ENCODE data around the gene CLEC19A.

Gene CLEC19A

GRCh38 chr16:19285431-19285830 is at the start of gene CLEC19A:
TSS of gene CLEC19A (plus strand) at chr16:19285731. CDS start at chr16:19285852, 121 bp downstream.
- FAIRE-seq: no peak

DNA sequence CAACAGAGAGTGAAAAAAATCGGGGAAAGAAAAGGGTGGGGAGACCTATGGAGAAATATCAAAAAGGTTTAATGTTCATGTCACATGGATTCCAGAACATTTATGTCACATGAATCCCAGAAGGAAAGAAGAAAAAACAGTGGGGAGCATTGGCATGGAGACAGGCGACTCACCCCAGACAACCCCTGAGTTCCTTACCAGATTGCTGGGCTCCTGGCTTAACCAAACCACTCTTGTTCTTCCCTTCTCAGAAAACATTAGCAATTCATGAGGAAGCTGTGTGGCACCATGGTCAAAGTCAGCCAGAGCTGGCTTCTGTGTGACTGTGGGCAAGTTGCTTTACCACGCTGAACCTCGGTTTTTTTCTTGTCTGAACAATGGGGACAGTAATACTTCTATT is 49.6 kb upstream of the CLEC19A start:
- FAIRE-seq: no peak

DNA sequence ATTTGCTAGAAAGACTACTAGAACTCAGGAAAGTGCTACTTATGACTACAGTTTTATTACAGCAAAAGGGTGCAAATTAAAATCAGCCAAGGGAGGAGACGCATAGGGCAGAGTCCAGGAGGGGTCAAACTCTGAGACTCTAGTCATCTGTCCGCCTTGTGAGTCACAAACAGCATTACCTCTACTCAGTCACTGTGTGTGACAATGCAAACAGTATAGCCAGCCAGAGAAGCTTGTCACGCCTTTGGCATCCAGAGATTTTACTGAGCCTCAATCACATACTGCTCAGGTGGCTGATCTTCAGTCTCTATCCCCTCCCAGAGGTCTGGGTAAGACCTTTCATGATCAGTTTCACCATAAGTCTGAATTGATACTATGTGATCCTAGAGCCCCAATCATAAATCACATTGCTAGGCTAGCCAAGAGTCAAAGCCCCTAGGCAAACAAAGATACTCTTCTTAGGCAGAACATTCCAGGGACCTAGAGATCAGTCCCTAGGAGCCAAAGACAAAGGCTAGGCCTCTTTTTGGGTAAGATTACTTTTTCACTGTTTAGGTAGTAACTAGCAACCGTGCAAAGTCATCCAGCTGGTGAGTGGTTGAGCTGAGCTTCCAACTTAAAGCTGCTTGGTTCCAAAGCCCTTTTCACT is 48.8 kb upstream of the CLEC19A start:
- no peak for FAIRE-seq

GRCh38 chr16:19238406-19238805 is 47.1 kb upstream of the CLEC19A start:
- no peak for FAIRE-seq

DNA sequence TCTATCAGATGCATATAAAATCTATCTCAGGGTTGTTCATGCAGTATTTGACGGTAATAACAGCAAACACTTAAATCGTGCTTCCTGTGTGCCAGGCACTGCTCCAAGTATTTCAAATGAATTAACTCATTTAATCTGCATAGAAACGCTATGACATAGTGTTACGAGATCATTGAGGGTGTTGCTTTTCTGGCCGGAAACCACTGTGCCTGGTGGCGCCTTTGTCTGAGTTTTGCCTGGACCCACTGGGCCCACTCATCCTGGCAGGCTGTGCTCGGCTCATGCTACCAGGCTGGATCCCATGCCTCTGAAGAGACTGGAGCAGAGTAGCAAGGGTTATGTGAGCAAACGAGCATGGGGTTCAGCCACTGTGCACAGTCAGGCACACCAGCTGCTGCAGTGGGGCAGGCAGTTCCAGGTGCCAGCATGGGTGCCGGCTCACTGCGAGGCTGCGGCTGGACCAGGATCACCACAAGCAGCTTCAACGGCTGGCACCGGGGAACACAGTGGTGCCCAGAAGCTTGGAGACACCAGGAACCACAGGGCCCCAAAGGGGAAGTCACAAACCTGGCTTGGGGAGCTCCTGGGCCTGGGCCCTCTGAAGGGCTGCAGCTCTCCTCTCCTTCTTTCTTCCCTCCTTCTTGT is 45.9 kb upstream of the CLEC19A start:
- no peak for FAIRE-seq

DNA sequence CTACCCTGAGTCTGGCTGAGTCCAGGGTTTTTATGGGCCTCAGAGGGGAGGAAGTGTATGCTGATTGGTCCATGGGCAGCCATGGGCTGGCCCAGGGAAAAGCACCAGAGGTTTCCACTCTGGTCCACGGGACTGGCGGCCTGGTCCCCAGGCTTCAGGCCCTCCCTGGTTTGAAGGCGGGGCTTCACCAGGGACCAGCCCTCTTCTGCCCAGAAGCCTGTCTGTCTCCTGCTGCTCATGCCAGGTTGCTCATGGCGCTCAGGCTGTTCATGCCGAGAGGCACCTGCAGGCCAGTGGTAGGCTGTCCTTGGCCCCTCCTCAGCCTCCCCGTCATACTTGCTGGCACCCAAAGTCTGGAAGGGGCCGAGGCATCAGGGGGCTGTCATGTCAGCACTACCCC is 45.0 kb upstream of the CLEC19A start:
- no peak for FAIRE-seq

GRCh38 chr16:19241512-19241911 is 44.0 kb upstream of the CLEC19A start:
- FAIRE-seq: no peak

DNA sequence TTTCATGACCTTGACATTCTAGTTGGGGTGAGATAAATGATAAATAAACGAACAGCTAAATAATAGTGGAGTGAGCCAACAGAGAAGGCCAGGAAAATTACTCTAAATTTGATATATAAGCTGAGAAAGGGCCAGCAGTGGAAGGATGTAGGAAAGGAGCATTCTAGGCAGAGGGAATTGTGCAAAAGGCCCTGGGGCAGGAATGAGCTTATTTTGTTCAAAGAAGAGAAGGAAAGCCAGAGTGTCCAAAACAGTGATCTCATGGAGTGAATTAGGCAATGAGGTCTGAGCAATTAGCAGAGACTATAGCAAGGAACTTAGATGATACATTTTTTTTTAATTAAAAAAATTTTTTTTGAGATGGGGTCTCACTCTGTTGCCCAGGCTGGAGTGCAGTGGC is 43.3 kb upstream of the CLEC19A start:
- FAIRE-seq: no peak

GRCh38 chr16:19242987-19243575 is 42.5 kb upstream of the CLEC19A start:
- FAIRE-seq: no peak

- no peak for FAIRE-seq
These were observed 40.1 kb upstream of the CLEC19A start for GRCh38 chr16:19245326-19245925.

DNA sequence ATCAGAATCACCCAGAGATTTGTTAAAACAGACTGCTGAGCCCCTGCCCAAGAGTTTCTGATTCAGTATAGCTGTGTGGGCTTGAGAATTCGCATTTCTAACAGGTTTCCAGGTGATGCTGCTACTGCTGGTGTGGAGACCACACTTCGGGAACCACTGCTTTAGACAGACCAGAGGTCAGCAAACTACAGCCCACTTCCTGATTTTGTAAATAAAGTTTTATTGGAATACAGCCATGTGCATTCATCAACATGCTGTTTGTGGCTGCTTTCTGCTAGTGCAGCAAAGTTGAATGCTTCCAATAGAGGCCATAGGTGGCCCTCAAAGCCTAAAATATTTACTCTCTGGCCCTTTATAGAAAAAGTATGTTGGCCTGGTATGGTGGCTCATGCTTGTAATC is 32.6 kb upstream of the CLEC19A start:
- no peak for FAIRE-seq

DNA sequence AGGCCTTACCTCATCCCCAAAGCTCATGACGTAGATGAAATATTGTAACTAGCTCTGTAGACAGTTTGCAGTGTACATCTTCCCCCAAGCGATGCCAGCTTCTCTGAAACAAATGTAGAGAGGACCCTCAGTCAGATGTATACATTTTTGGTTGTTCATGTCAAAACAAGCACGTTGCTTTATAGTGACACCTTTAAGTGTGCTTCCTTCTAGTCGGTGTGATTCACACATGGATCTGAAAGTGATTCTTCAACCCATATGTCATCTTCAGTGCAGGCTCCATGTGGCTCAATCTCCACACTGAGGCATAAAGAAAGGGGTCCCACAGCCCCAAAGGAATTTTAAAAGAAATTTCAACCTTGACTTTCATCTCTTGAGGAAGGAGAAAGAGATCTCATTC is 30.9 kb upstream of the CLEC19A start:
- FAIRE-seq: no peak

DNA sequence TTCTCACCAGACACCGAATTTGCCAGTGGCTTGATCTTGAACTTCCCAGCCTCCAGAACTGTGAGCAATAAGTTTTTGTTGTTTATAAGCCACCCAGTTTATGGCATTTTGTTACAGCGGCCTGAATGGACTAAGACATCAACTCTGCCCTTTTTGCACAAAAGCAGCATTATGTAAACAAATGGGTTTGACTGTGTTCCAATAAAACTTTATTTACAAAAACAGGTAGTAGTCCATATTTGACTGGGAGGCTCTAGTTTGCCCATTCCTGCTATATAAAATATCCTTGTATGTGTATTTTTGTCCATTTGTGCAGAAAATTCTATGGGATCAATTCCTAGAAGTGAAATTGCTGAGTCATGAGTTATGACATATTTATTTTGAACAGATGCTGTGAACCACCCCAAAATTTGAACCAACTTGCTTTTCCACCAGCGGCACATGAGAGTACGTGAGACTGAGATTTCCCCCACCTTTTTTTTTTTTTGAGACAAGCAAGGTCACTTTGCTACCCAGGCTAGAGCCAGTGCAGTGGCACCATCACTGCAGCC is 21.3 kb upstream of the CLEC19A start:
- FAIRE-seq: no peak

GRCh38 chr16:19265380-19265930 is 20.1 kb upstream of the CLEC19A start:
- FAIRE-seq: no peak

GRCh38 chr16:19266774-19267173 is 18.8 kb upstream of the CLEC19A start:
- FAIRE-seq: no peak

DNA sequence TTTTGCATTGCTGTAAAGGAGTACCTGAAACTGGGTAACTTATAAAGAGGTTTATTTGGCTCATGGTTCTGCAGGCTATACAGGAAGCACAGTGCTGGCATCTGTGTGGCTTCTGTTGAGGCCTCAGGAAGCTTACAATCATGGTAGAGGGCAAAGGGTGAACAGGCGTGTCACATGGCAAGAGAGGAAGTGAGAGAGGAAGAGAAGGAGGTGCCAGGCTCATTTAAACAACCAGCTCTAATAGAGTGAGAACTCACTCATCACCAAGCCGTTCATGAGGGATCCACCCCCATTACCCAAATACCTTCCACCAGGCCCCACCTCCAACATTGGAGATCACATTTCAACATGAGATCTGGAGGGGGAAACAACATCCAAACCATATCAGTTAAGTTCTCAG is 16.4 kb upstream of the CLEC19A start:
- FAIRE-seq: no peak

DNA sequence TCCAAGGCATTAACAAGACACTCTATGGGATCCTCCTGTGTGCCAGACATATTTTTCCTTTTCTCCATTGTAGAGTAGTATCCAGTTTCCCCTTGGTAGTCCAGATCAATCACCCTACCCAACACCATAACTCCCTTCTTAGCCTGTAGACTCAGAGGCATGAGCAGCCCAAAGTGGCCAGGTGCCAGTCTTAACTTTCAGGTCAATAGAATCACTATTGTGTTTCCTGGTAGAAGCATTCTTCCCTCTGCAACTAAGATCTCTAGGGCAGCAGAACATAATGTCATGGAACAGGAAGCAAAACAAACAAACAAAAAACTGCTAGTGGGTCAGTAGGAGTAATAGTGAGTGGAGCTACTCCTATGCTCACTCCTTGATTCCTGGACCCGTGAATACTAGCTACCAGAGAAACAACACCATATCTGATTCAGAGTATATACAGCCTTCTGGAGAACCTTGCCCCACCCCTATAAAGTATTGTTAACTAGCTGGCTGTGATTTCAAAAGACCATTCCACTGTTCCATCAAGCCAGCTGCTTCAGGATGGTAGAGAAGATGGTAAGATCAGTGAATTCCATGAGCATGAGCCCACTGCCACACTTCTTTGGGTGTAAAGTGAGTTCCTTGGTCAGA is 11.2 kb upstream of the CLEC19A start:
- FAIRE-seq: no peak

DNA sequence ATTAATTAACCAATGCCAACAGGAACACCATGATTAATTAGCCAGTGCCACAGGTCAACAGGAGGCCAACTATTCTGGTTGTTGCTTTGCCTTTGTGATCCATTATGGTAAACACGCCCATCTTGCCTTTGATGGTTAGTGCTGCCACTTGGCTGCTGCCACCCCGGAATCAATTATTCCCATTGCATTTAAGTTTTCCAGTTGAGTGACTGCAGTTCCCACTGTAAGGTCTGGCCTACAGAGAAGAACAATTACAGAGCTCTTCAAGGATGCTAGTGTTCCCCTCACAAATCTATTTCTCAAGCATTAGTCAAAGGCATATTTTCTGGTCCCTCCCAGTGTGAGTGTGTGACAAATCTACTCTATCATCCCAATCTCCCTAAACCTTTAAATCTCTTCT is 7.1 kb upstream of the CLEC19A start:
- no peak for FAIRE-seq

DNA sequence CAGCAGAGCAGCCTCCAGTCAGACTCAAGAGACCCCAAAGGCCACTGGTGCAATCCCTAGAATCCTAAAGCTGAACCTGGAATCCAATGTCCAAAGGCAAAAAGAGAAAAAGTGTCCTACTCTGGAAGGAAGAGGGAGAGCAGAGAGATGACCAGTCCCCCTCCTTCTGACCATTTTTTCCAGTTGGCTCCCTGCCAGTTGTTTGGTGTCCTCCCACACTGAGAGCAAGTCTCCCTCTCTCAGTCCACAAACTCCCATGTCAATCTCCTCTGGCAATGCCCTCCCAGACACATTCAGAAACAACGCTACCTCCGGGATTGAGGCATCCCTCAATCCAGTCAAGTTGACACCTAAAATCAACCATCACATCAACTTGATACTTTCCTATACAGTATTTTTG is 4.3 kb upstream of the CLEC19A start:
- FAIRE-seq: no peak

DNA sequence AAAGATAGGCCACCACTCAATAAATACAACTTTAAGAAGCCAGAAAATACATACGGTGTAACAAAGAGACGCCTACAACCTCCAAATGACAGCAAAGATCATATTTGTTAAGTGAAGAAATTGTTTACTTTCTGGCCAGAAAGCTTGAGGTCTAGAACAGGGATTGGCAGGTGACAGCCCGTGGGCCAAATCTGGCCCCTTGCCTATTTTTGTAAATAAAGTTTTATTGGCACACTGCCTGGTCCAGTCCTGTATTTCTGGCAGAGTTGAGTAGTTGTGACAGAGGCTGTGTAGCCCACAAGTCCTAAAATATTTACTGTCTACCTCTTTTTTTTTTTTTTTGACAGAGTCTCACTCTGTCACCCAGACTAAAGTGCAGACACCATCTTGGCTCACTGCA is 3.4 kb upstream of the CLEC19A start:
- no peak for FAIRE-seq

GRCh38 chr16:19283637-19284036 is 1.9 kb upstream of the CLEC19A start:
- FAIRE-seq: no peak

DNA sequence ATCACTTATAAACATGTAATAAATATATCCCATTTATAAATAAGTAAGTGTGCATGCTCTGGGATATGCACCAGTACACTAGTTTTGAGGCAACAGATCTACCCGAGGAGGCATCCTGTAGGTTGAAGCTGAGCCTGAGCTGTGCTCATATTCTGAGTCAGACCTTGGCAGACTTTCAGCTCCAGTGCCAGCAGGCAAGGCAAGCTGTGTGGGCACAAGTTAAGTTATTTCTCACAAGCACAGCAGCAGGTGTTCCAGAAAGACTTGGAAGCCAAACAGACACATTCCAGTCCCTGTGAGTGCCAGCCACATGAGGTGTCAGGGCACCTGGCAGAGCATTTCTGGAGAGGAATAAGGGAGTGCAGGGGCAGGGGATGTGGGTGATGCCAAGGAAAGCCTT is 1.3 kb upstream of the CLEC19A start:
- FAIRE-seq: no peak

DNA sequence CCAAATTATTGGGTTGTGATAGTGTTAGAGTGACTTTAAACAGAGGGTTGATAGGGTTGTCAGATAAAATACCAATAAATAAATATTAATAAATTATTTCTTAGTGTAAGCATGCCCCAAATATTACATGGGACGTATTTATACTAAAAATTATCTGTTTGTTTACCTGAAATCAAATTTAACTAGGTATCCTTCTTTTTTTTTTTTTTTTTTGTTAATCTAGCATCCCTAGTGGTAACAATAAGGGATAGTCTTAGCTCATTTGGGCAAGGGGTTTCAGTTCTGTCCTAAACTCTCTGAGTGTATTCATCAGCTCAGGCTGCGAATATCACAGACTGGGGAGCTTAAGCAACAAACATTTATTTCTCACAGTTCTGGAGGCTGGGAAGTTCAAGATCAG is 1.3 kb downstream of the CLEC19A start:
- FAIRE-seq: no peak
